ENCODE data around the gene ZFP1. TPM values are rescaled to one million over a fixed set of nuclear protein-coding genes. Genes with fewer than 3 reads are reported as not detected.

The ZFP1 gene
- total and polyA plus RNA-seq, 9 of the 15 experiments (the other 6 are each of a cell fraction or from before 2014, with no cell fraction given) = 2.6 to 14.7 (median 11.6) TPM

DNA sequence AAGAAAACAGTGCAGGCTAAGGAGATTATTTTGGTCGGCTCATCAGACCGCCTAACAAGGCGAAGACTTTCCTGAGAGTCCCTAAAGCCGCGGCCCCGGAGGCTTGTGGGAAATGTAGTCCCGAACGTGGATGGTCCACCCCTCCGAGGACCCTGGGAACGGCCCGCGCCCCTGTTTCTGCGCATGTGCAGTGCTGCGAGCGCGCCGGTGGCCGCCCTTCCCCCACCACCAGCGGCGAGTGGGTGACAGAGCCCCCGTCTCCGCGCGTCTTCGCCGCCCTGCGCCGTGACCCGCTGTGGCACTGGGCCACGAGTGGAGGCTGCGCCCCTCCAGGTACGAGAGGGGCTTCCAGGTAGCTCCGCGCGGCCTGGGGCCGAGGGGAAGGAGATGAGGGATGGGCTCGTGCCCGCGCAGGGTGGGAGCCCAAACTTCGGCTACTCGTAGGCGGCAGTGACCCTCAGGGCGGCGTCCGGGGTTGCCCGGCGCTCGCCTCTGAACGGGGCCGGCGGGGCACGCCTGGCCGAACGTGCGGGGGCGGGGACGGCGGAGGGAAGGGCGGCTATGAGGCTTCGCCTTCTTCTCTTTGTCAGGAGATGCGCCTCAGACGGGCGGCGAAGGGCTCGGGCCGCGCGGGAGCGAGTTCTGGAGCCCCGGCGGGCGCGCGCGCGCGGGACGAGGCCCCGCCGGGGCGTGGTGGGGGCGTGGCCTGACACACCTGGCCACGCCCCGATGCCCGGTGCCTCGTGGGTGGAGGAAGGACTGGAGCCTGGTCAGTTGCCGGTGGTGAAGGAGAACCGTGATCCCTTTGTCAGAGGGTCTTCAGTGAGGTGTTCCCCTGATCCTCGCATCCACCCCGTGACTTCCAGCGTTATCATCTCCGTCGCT, at the start of gene ZFP1 (continued):
- TF ChIP-seq, protein P1, sequence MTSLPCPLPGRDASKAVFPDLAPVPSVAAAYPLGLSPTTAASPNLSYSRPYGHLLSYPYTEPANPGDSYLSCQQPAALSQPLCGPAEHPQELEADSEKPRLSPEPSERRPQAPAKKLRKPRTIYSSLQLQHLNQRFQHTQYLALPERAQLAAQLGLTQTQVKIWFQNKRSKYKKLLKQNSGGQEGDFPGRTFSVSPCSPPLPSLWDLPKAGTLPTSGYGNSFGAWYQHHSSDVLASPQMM (CRISPR knock-in tag; IDR thresholded peaks at IDR 0.05) = no peak
- TF ChIP-seq ZBTB11 (CRISPR knock-in tag; IDR thresholded peaks at IDR 0.05) = peak in 1 of 3 experiments; percentile 56; a peak in 1 of 6 replicates
- TF ChIP-seq POLR2B (IDR thresholded peaks at IDR 0.05; ENCODE audit: low read depth, partially characterized antibody) = peak; percentile 76
- TF ChIP-seq SIX5 (IDR thresholded peaks at IDR 0.05; ENCODE audit: borderline replicate concordance in 1 of 2, insufficient read depth in 1 of 2, low read depth in 1 of 2, low read length in 2 of 2) = peak; percentile 70 to 73; a peak in 3 of 4 replicates
- 0 out of 2 replicates have a peak, but pooled peaks have one; percentile 14 for TF ChIP-seq CBFA2T3 (IDR thresholded peaks at IDR 0.05)
- no peak for TF ChIP-seq TRIM25 (IDR thresholded peaks at IDR 0.05; ENCODE audit: borderline replicate concordance)
- peak; percentile 12 for TF ChIP-seq DACH1 (IDR thresholded peaks at IDR 0.05; ENCODE audit: partially characterized antibody)
- peak; percentile 41 for TF ChIP-seq U2AF1 (optimal IDR thresholded peaks at IDR 0.05; ENCODE audit: low read depth, low read length)
- peak; percentile 20 for TF ChIP-seq TBP (optimal IDR thresholded peaks at IDR 0.05; ENCODE audit: low read depth, low read length)

Measured in K562 (cell line).